ENCODE data around the gene STAT5A. TPM values are rescaled to one million over a fixed set of nuclear protein-coding genes. Genes with fewer than 3 reads are reported as not detected.
"Not testable (repeated sequence)": the region's sequence is repeated elsewhere in the genome, so short reads cannot be mapped to it uniquely, and the experiment has no call there.

STAT5A gene
- total RNA-seq, 1 donor from 2014 or later, result 13.8 TPM

DNA sequence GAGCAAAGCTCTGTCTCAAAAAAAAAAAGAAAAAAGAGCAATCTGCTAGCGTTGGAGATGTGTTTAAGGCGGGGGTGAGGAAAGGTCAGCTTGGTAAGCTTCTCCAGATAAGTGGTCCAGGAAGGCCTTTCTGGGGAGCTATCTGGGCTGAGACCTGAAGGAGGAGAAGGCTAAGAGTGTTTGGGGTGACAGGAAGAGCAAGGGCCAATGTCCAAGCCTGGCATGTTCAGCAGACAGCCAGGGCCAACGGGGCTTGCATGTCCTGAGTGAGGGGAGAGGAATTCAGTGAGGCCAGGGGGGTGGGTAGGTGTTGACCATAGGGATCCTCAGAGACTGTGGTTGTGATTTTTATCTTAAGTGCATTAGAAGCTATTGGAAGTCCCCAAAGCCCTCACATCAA lies 15.4 kb downstream of the STAT5A start:
- intact Hi-C loops (cut with micrococcal nuclease), result no loop called here
- ATAC-seq, result no peak
- DNase-seq, result no peak

DNA sequence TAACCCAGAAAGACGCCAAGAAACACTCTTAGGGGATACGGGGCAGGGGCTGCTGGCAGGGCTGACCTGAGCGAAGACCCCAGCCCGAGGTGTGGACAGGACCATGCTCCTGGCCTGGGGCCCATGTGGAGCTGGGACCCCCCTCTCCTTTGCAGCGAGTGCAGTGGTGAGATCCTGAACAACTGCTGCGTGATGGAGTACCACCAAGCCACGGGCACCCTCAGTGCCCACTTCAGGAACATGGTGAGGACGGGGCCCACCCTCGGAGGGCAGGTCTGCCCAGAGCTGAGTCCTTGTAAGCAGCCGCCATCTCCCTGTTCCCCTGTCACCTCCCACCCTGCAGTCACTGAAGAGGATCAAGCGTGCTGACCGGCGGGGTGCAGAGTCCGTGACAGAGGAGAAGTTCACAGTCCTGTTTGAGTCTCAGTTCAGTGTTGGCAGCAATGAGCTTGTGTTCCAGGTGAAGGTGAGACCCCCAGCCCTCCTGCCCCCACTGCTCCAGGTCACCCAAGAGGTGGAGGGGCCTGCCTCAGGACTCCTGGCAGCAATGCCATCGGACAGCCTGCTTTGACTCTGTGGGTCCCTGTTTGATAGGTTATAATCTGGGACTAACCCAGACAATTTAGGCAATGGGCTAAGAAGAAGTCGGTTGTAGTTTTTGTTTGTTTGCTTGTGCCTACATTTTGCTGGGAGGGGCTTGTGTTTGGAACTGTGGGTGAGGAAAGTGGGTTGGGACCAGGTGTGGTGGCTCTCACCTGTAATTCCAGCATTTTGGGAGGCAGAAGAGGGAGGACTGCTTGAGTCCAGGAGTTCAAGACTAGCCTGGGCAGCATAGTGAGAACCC lies 16.1 kb downstream of the STAT5A start:
- ATAC-seq (no peak), DNase-seq (no peak)
- intact Hi-C loops (cut with micrococcal nuclease), result no loop called here

DNA sequence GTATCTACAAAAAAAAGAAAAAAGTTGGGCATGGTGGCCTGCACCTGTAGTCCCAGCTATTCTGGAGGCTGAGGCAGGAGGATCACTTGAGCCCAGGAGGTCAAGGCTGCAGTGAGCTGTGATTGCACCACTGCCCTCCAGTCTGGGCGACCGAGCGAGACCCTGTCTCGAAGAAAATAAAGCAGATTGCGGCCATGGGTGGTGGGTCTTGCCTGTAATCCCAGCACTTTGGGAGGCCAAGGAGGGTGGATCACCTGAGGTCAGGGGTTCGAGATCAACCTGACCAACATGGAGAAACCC lies 16.7 kb downstream of the STAT5A start:
- ATAC-seq; DNase-seq; intact Hi-C loops (cut with micrococcal nuclease): not testable (repeated sequence)

DNA sequence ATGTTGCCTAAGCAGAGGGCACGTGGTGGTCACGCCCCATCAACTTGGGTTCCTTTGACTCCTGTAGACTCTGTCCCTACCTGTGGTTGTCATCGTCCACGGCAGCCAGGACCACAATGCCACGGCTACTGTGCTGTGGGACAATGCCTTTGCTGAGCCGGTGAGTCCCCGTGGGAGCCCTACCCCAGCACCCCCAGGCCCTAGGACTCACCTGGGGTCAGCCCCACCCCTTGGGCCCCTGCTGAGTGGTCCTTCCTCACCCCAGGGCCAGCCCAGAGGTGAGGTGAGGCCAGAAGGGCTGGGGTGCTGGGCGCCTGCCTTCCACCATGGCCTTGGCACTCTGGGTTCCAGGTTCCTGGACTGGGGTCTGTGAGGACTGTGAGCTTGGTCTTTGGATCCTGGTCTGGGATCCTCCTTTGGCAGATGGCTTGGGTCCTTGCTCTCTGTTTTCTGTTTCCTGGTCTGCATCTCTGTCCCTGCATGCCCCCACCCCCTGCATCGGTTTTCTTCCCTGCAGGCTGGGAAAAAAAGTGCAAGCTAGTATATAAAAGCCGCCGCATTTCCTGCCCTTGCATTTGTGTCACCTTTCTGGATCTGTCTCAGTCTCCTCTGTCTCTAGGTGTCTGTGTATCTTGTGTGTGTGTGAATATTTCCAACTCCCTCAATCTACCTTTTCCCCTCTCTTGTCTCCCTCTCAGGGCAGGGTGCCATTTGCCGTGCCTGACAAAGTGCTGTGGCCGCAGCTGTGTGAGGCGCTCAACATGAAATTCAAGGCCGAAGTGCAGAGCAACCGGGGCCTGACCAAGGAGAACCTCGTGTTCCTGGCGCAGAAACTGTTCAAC lies 17.5 kb downstream of the STAT5A start:
- peak; percentile 40 for ATAC-seq
- DNase-seq, result no peak
- intact Hi-C loops (cut with micrococcal nuclease), result no loop called here

DNA sequence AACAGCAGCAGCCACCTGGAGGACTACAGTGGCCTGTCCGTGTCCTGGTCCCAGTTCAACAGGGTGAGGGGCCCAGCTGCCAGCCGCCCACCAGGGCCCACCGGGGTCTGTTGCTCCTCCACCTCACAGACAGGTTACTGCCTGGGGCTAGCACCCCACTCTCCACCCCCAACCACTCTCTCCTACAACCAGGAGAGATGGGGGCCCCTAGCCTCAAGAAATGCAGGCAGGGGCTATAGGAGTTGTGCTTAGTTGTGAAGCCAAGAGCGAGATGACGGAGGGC lies 18.0 kb downstream of the STAT5A start:
- no peak for ATAC-seq
- no peak for DNase-seq
- intact Hi-C loops (cut with micrococcal nuclease), result no loop called here

DNA sequence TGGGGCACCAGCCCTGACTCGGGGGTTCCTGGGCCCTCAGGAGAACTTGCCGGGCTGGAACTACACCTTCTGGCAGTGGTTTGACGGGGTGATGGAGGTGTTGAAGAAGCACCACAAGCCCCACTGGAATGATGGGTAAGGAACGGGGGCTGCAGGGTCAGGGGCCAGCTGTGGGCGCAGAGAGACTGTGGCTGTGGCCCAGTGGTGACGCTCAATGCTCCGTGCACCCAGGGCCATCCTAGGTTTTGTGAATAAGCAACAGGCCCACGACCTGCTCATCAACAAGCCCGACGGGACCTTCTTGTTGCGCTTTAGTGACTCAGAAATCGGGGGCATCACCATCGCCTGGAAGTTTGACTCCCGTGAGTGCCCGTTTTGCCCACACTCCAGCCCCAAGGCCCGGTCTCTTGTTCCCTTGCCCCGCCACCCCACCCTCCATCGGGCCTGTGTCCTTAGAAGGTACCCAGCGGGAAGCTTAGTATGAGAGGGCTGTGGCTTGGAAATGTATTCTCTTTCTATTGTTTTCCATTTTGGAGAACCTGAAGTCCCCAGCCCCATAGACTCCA lies 19.1 kb downstream of the STAT5A start:
- intact Hi-C loops (cut with micrococcal nuclease), result no loop called here
- DNase-seq (no peak), ATAC-seq (no peak)

DNA sequence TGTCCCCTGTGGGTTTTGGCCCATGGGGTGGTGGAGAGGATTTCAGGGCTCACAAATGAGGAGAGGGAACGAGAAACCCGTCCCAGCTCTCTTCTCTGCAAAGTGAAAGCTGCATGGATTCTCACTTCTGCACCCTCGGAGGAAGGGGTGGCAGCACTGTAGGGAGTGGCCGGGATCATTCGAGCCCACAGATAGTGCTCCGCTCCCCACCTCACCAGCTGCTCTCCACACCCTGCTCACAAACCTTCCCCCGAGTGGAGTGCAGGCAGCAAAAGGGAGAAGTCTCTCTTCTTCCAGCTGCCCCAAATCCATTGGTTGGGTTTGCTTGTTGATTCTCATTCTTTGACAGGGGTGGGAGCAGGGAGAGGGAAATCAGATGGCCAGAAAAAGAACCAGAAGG lies 20.1 kb downstream of the STAT5A start:
- intact Hi-C loops (cut with micrococcal nuclease), result no loop called here
- no peak for DNase-seq
- no peak for ATAC-seq

DNA sequence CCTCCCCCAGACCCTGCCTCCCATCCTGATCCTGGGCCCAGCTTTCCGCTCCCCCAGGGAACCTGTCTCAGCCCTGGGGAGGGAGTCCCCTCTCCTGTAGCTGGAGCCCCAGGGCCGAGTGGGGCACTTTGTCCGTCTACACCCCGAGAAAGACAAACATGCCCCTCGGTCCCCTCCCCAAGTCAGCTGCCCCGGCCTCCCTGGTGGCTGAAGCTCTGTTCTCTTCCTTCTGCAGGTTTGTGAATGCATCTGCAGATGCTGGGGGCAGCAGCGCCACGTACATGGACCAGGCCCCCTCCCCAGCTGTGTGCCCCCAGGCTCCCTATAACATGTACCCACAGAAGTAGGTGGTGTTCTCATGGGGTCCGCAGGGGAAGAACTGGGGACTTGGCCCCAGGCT lies 20.8 kb downstream of the STAT5A start:
- DNase-seq (no peak), ATAC-seq (no peak)
- intact Hi-C loops (cut with micrococcal nuclease), result no loop called here

DNA sequence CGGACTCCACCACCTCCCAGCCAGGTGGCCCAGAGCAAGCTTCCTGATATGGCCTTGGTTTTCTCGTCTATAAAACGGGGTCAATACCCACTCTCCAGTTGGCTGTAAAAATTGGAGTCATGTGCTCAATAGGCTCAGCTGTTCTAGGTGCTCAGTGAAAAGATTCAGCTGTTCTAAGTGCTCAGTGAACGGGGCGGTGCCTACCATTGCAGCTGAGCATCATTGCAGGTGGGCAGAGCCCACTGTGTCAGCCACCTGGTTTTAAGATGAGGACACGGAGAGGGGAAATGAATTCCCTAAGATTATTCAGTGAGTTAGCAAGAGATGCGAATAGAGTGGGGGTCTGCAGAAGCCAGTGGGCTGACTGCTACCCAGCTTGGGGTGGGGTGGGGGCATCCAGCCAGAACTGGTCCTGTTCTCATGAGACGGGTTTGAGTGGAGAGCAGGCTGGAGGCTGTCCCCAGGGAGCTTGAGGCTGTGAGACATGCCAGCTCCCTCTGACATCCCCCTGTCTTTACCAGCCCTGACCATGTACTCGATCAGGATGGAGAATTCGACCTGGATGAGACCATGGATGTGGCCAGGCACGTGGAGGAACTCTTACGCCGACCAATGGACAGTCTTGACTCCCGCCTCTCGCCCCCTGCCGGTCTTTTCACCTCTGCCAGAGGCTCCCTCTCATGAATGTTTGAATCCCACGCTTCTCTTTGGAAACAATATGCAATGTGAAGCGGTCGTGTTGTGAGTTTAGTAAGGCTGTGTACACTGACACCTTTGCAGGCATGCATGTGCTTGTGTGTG lies 21.9 kb downstream of the STAT5A start:
- ATAC-seq (no peak), DNase-seq (no peak)
- intact Hi-C loops (cut with micrococcal nuclease), result no loop called here

DNA sequence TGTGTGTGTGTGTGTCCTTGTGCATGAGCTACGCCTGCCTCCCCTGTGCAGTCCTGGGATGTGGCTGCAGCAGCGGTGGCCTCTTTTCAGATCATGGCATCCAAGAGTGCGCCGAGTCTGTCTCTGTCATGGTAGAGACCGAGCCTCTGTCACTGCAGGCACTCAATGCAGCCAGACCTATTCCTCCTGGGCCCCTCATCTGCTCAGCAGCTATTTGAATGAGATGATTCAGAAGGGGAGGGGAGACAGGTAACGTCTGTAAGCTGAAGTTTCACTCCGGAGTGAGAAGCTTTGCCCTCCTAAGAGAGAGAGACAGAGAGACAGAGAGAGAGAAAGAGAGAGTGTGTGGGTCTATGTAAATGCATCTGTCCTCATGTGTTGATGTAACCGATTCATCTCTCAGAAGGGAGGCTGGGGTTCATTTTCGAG lies 22.5 kb downstream of the STAT5A start:
- ATAC-seq (no peak), DNase-seq (no peak)
- intact Hi-C loops (cut with micrococcal nuclease), result no loop called here

DNA sequence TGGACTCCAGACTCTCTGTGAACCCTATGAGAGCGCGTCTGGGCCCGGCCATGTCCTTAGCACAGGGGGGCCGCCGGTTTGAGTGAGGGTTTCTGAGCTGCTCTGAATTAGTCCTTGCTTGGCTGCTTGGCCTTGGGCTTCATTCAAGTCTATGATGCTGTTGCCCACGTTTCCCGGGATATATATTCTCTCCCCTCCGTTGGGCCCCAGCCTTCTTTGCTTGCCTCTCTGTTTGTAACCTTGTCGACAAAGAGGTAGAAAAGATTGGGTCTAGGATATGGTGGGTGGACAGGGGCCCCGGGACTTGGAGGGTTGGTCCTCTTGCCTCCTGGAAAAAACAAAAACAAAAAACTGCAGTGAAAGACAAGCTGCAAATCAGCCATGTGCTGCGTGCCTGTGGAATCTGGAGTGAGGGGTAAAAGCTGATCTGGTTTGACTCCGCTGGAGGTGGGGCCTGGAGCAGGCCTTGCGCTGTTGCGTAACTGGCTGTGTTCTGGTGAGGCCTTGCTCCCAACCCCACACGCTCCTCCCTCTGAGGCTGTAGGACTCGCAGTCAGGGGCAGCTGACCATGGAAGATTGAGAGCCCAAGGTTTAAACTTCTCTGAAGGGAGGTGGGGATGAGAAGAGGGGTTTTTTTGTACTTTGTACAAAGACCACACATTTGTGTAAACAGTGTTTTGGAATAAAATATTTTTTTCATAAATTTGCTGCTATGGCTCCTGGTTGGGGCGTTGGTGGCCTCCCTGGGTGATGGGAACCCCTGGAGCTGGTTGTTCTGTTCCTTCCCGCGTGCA lies 23.1 kb downstream of the STAT5A start:
- intact Hi-C loops (cut with micrococcal nuclease), result no loop called here
- peak; percentile 92 for ATAC-seq
- DNase-seq, result peak; percentile 92

DNA sequence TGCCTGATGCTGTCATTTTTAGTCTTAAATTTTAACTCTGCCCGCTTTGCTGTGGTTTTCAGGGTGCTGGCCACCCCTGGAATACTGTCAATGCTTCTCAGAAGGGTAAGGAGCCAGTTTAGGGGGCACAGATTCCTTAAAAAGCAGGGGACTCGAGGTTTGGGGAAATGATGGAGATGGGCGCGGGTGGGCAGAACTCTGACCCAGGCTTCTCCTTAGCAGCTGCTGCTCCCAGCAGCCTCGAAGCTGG lies 23.7 kb downstream of the STAT5A start:
- no peak for ATAC-seq
- no peak for DNase-seq
- intact Hi-C loops (cut with micrococcal nuclease), result no loop called here

DNA sequence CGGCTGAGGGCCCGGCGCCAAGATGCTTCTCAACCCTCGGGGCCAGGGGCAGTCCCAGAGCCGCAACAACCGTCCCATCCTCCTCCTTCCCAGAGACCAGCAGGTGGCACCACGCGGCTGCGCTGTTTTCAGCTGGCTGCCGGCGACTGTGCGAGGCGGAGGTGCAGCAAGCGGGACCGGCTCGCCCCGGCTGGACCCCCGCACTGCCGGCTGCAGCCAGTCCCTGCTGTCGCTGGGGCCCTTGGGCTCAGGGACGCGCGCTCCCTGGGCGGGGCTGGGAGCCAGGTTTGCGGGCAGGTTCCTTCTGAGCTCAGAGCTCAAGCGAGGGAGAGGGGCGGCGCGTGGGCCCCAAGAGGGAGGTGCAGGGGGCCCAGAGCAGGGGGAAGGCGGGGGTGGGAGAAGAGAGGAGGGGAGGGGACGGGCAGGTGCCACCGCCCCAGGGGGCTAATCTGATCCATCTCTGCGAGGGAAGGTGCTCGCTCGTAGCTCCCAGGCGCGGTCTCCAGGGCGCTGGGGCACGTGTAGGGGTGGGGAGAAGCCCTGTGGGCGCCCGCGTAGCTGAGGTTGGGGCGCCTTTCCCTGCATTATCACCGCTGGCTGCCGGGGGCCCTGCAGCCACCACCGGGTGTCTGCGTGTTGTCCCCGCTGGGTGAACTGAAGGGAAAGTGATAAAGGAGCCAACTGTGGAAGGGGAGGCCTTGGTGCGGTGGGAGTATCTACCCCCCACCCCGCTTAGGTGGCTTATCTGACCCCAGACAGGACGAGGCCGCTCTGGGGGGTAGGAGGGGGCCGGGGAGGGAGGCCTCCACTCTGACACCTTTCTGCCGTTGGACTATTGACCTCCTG lies 24.2 kb downstream of the STAT5A start:
- ATAC-seq, result peak; percentile 85

DNA sequence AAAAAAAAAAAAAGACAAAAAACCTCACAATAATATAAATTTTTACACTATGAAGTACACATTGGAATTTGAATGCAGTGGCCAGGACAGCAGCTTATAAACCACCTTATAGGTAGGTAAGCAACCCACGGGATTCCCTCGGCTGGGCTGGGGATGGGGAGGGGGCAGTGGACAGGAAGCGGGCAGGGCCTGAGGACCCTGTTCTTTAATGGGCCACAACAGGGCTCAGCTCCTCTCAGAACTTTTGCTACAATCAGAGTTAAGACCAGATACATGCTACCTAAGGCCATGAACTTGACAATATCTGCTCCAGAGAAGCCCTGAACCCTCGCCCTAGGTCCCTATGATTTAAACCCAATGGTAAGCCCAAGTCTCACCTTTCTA lies 25.1 kb downstream of the STAT5A start:
- no peak for DNase-seq
- no peak for ATAC-seq
- intact Hi-C loops (cut with micrococcal nuclease), result no loop called here

More for the DNA sequence above, 24.2 kb downstream of the STAT5A start:
- DNase-seq, result peak; percentile 93
- intact Hi-C loops (cut with micrococcal nuclease), result no loop called here

DNA sequence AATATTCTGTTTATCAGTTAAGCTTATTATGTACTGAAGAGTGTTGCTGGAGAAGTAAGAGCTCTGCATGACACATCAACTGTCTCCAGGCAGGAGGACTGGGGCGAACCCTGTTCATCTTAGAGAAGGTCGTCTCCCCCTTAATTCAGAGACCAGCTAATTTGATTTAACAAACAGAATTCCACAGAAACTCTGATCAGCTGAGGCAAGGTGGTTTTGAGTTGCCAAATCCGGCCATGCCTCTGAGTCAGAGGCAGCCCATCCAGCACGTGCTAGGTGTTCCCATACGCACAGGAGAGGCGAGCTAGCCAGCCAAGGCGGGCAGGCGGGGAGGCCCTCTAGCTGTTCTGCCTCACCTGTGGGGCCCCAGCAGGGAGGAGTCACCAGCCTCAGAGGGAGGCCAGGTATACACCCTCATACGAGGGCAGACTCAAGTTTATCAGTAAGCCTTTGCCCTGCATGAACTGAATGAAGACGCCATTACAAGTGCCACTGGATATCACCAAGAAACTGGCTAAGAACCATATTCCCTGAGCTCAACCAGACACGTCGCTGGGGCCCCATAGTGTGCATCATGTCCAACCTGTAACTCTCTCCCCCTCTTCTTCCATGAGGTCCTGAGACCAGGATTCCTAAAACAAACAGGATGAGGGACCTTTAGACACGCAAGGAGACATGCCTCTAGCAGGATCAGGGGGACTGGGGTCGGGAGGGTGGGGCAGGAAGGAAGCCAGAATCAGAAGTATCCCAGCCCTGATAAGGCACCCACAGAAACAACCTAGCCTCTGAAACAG lies 25.7 kb downstream of the STAT5A start:
- no peak for DNase-seq
- ATAC-seq, result no peak
- intact Hi-C loops (cut with micrococcal nuclease), result no loop called here

DNA sequence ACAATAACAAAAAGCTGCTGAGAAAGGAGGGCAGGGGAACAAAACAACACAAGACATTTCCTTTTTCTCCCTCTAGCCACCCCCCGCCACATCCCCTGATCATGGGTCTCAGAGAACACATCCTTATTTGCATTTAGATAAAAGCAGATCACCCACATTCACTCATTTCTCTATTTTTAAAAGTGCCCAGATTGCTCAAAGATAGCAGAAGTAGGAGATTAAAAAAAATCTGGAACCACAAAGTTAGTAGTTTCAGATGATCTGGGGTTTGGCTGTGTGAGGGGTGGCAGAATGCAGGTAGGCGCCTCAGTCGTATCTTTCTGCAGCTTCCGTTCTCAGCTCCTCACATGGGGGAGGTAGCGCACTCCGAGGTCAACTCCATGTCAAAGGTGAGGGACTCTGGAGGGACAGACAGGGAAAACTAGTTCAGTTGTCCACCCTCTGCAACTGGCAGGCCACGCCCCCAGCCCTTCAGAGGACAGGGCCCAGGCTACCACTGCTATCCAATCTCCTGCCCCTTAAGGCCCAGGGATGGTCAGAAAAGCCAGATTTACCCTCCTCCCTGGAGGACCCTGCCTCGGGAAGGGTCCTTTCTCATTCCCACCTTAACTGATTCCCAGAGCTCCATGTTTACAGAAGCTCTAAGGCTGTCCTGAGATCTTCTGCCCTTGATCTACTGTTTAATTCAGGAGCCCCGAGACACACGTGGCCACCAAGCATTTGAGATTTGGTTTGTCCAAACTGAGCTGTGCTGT lies 27.3 kb downstream of the STAT5A start:
- no peak for ATAC-seq
- intact Hi-C loops (cut with micrococcal nuclease), result no loop called here
- no peak for DNase-seq

DNA sequence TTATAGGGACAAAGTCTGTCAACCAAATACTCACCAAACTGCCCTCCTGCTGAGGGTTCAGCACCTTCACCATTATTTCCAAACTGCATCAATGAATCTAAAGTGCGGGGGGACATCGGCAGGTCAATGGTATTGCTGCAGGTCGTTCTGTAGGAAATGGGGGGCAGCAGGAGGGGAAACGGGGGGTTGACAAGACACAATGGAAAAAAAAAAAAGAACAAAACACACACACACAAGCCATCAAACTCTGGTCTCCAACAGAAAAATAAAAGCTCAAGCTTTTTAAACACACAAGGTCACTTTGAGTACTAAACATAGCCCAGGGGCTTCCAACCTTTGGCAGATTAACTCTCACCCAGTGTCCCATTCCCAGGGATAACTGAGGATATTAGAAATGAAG lies 28.5 kb downstream of the STAT5A start:
- intact Hi-C loops (cut with micrococcal nuclease), result no loop called here
- ATAC-seq (no peak), DNase-seq (no peak)
